GM19238 (cell line): Measurements from ENCODE around the gene KLHL34.

Experiments used
- DNase-seq: peaks from one replicate; pipeline ENCODE4 v3.0.0; 2011; ENCODE audit warnings: low spot score; ENCODE audit not compliant: insufficient read length

The KLHL34 gene

GRCh38 chrX:21655901-21656586 is 2.1 kb downstream of the KLHL34 start:
- DNase-seq: no peak

GRCh38 chrX:21645886-21646285 is 12.2 kb downstream of the KLHL34 start:
- no peak for DNase-seq

GRCh38 chrX:21645431-21645830 is 12.7 kb downstream of the KLHL34 start:
- no peak for DNase-seq

GRCh38 chrX:21639775-21640174 is 18.4 kb downstream of the KLHL34 start:
- no peak for DNase-seq

GRCh38 chrX:21638311-21638710 is 19.8 kb downstream of the KLHL34 start:
- no peak for DNase-seq

- no peak for DNase-seq
Observed at GRCh38 chrX:21632027-21632426, 26.1 kb downstream of the KLHL34 start.

GRCh38 chrX:21623778-21624501 is 34.2 kb downstream of the KLHL34 start:
- DNase-seq: no peak

- no peak for DNase-seq
Observed at GRCh38 chrX:21620234-21620633, 37.9 kb downstream of the KLHL34 start.

- no peak for DNase-seq
Observed at GRCh38 chrX:21616386-21616785, 41.7 kb downstream of the KLHL34 start.

- DNase-seq: no peak
Observed at GRCh38 chrX:21612154-21612553, 46.0 kb downstream of the KLHL34 start.

- DNase-seq: no peak
Observed at GRCh38 chrX:21610168-21610567, 48.0 kb downstream of the KLHL34 start.

- DNase-seq: no peak
Observed at GRCh38 chrX:21606002-21606401, 52.1 kb downstream of the KLHL34 start.
